H1 (cell line): Measurements from ENCODE around the gene HOXB5. TPM values are rescaled to one million over a fixed set of nuclear protein-coding genes. Genes with fewer than 3 reads are reported as not detected.

ENCODE experiments used
- CTCF ChIA-PET: fragments of 300-600 bp; sonication (Branson Sonifier 250); formaldehyde crosslinking; loops from one replicate; lab custom pipeline; 2021; ENCODE audit not compliant: partially characterized antibody; lab: Charles Lee
- POLR2A ChIA-PET: fragments of 300-600 bp; sonication (Branson Sonifier 250); formaldehyde crosslinking; loops from one replicate; lab custom pipeline; 2021; ENCODE audit warnings: inconsistent platforms; ENCODE audit not compliant: partially characterized antibody; lab: Charles Lee
- DNase-seq, 2 experiments: peaks; one replicate each; pipeline versions ENCODE4 v3.0.0 to v3.0.0-alpha.2; 2010 to 2022; ENCODE audit warnings: low spot score in 2 of 2, low read depth in 1 of 2, mixed read lengths in 1 of 2
- FAIRE-seq: peaks from 2 replicates; lab custom pipeline; 2011; peaks lifted over from hg19 to GRCh38; lab: Jason Lieb, UNC
- H2AFZ ChIP-seq: 2 replicates; pipeline ENCODE4 v1.8.1; 2012; ENCODE audit warnings: low read length, inconsistent platforms
- H2AK5ac ChIP-seq: 2 replicates; pipeline ENCODE4 v1.6.1; 2013; ENCODE audit warnings: low read depth, low read length
- H2BK120ac ChIP-seq: replicated peaks from 2 replicates; pipeline ENCODE3; 2013; ENCODE audit warnings: low read depth, low read length, inconsistent platforms
- H2BK12ac ChIP-seq: 2 replicates; pipeline ENCODE4 v1.6.1; 2013; ENCODE audit warnings: low read depth, low read length
- H2BK15ac ChIP-seq: 2 replicates; pipeline ENCODE4 v1.6.1; 2013; ENCODE audit warnings: low read length
- H2BK20ac ChIP-seq: 2 replicates; pipeline ENCODE4 v1.6.1; 2013; ENCODE audit warnings: low read length
- H2BK5ac ChIP-seq: 2 replicates; pipeline ENCODE4 v1.6.1; 2013; ENCODE audit warnings: low read depth, low read length
- H3K14ac ChIP-seq: 2 replicates; pipeline ENCODE4 v1.6.1; 2013; ENCODE audit warnings: inconsistent platforms; ENCODE audit not compliant: insufficient read length
- H3K18ac ChIP-seq: 2 replicates; pipeline ENCODE4 v1.6.1; 2013; ENCODE audit warnings: low read length; ENCODE audit errors: extremely low read depth
- H3K23ac ChIP-seq: 2 replicates; pipeline ENCODE4 v1.6.1; 2013; ENCODE audit warnings: inconsistent platforms; ENCODE audit not compliant: insufficient read length
- H3K23me2 ChIP-seq: 2 replicates; pipeline ENCODE4 v1.6.1; 2013; ENCODE audit warnings: low read depth, low read length
- H3K27ac ChIP-seq: 2 replicates; pipeline ENCODE4 v1.6.1; 2011; ENCODE audit warnings: low read depth, low read length, inconsistent platforms
- H3K27me3 ChIP-seq, 4 experiments: replicated peaks in 1 of 4; 1 replicate in 1 of 4; 2 replicates in 3 of 4; pipeline versions ENCODE4 v1.6.1 to v1.8.1; 2011 to 2013; ENCODE audit warnings: low read length in 3 of 4, mild to moderate bottlenecking in 3 of 4, inconsistent platforms in 2 of 4, mixed read lengths in 2 of 4, moderate library complexity in 1 of 4; ENCODE audit not compliant: control insufficient read depth in 3 of 4, insufficient read depth in 3 of 4; ENCODE audit errors: extremely low read depth in 1 of 4
- H3K36me3 ChIP-seq, 4 experiments: 2 replicates each; pipeline versions ENCODE4 v1.6.1 to v1.8.1; 2011 to 2013; ENCODE audit warnings: mild to moderate bottlenecking in 4 of 4, low read length in 3 of 4, moderate library complexity in 2 of 4, control low read depth in 1 of 4, inconsistent platforms in 1 of 4; ENCODE audit not compliant: insufficient read depth in 4 of 4, control insufficient read depth in 2 of 4
- H3K4ac ChIP-seq: replicated peaks from 2 replicates; pipeline ENCODE3; 2013; ENCODE audit warnings: low read length, low read depth, mixed read lengths, inconsistent platforms; ENCODE audit not compliant: insufficient read length
- H3K4me1 ChIP-seq, 4 experiments: replicated peaks in 1 of 4; 1 replicate in 1 of 4; 2 replicates in 3 of 4; pipeline versions ENCODE4 v1.6.1 to v1.8.1; 2011 to 2013; ENCODE audit warnings: low read length in 3 of 4, inconsistent platforms in 2 of 4, mixed read lengths in 1 of 4; ENCODE audit not compliant: insufficient read depth in 4 of 4, control insufficient read depth in 3 of 4
- H3K4me2 ChIP-seq, 2 experiments: 2 replicates each; pipeline versions ENCODE4 v1.6.1 to v1.8.1; 2011 to 2013; ENCODE audit warnings: low read depth in 2 of 2, low read length in 2 of 2, control low read depth in 1 of 2, inconsistent platforms in 1 of 2, mild to moderate bottlenecking in 1 of 2; ENCODE audit not compliant: insufficient read depth in 1 of 2
- H3K4me3 ChIP-seq, 4 experiments: fragments of 200-600, 300-600 bp in 1 of 4; sonication (generic), shearing (Covaris generic), sonication (Bioruptor Twin) in 1 of 4; 2 replicates each; pipeline versions ENCODE4 v1.5.1 to v1.8.1; 2011 to 2016; ENCODE audit warnings: low read length in 4 of 4, low read depth in 3 of 4, control low read depth in 2 of 4, inconsistent platforms in 2 of 4, mild to moderate bottlenecking in 2 of 4, mixed read lengths in 1 of 4, moderate library complexity in 1 of 4; ENCODE audit not compliant: insufficient read depth in 2 of 4; ENCODE audit errors: extremely low read depth in 1 of 4
- H3K56ac ChIP-seq: replicated peaks from 2 replicates; pipeline ENCODE3; 2013; ENCODE audit warnings: low read depth, mild to moderate bottlenecking, mixed read lengths, low read length, inconsistent platforms; ENCODE audit not compliant: insufficient read length
- H3K79me1 ChIP-seq: 2 replicates; pipeline ENCODE4 v1.6.1; 2013; ENCODE audit warnings: low read depth, low read length, control low read depth
- H3K79me2 ChIP-seq, 2 experiments: 2 replicates each; pipeline versions ENCODE4 v1.6.1 to v1.8.1; 2012 to 2013; ENCODE audit warnings: low read length in 2 of 2, mild to moderate bottlenecking in 2 of 2, inconsistent platforms in 1 of 2; ENCODE audit not compliant: insufficient read depth in 2 of 2, control insufficient read depth in 1 of 2
- H3K9ac ChIP-seq, 4 experiments: replicated peaks in 1 of 4; 1 replicate in 1 of 4; 2 replicates in 3 of 4; pipeline versions ENCODE4 v1.6.1 to v1.8.1; 2011 to 2013; ENCODE audit warnings: low read depth in 3 of 4, low read length in 3 of 4, control low read depth in 2 of 4, mild to moderate bottlenecking in 2 of 4, moderate library complexity in 2 of 4, inconsistent platforms in 1 of 4; ENCODE audit errors: extremely low read depth in 1 of 4
- H3K9me3 ChIP-seq, 2 experiments: 2 replicates each; pipeline versions ENCODE4 v1.6.1 to v1.8.1; 2012 to 2013; ENCODE audit warnings: mild to moderate bottlenecking in 2 of 2, moderate library complexity in 2 of 2, control low read depth in 1 of 2, inconsistent platforms in 1 of 2, low read depth in 1 of 2, low read length in 1 of 2, mixed read lengths in 1 of 2; ENCODE audit not compliant: insufficient read depth in 2 of 2
- H4K20me1 ChIP-seq, 2 experiments: replicated peaks in 1 of 2; 2 replicates each; pipeline versions ENCODE3 to v1.8.1; 2011 to 2013; ENCODE audit warnings: inconsistent platforms in 2 of 2, low read length in 2 of 2, mild to moderate bottlenecking in 1 of 2; ENCODE audit not compliant: insufficient read depth in 2 of 2, control insufficient read depth in 1 of 2
- H4K5ac ChIP-seq: 2 replicates; pipeline ENCODE4 v1.6.1; 2013; ENCODE audit warnings: low read length, low read depth, mixed read lengths, inconsistent platforms; ENCODE audit not compliant: insufficient read length
- H4K8ac ChIP-seq: 2 replicates; pipeline ENCODE4 v1.8.0; 2013; ENCODE audit warnings: mild to moderate bottlenecking, moderate library complexity, low read length, inconsistent platforms; ENCODE audit not compliant: insufficient read depth; ENCODE audit errors: extremely low read depth
- H4K91ac ChIP-seq: replicated peaks from 2 replicates; pipeline ENCODE3; 2013; ENCODE audit warnings: low read length, mixed read lengths, inconsistent platforms; ENCODE audit not compliant: insufficient read length
- RNF2 ChIP-seq: fragments of 200-900, 300-1000 bp; sonication (generic); IDR thresholded peaks from 2 replicates; pipeline ENCODE4 v1.7.1; 2016; ENCODE audit warnings: borderline replicate concordance, low read depth, mild to moderate bottlenecking, antibody characterized with exemption, low read length; ENCODE audit not compliant: poor library complexity, severe bottlenecking; ENCODE audit errors: missing control alignments
- SUZ12 ChIP-seq: fragments of 200-600 bp; sonication (generic); IDR thresholded peaks from 2 replicates; pipeline ENCODE4 v1.6.1; 2012; ENCODE audit warnings: mild to moderate bottlenecking, inconsistent platforms, low read length, moderate library complexity, mixed read lengths
- WGBS, 2 experiments: shearing (Covaris generic) in 1 of 2; methylation state at CpG; one replicate each; pipeline versions ENCODE4 v1.1.6 to v1.1.7; 2013 to 2015; ENCODE audit warnings: low lambda C conversion rate in 2 of 2, mixed read lengths in 2 of 2, inconsistent platforms in 1 of 2, low coverage in 1 of 2, missing lambda C conversion rate in 1 of 2; ENCODE audit not compliant: insufficient replicate concordance in 2 of 2, insufficient coverage in 1 of 2, insufficient read length in 1 of 2; ENCODE audit errors: extremely low coverage in 1 of 2, missing lambda C conversion rate in 1 of 2; 5-methylcytosine and 5-hydroxymethylcytosine counted together
- polyA plus RNA-seq, 7 experiments: library from polyadenylated mRNA; depleted of rRNA in 3 of 7; stranded (reverse) in 5 of 7; unstranded in 2 of 7; fragments of >200 nt in 5 of 7; fragments of 200-250 nt in 2 of 7; gene quantifications; 1 replicate in 5 of 7; 2 replicates in 1 of 7; 4 replicates in 1 of 7; pipeline versions ENCODE4 v1.2.1 to v1.2.3, GENCODE V29; 2011 to 2013; ENCODE audit warnings: missing spikeins in 2 of 7, mixed read lengths in 2 of 7
- total RNA-seq: library from RNA; stranded (reverse); fragmentation: NEBNext Ultra II Directional; extraction: Animal tissue kit (Norgen Biotek cat#: 25700); gene quantifications from 2 replicates; pipeline ENCODE4 v1.2.1, GENCODE V29; 2021

Gene HOXB5
- total and polyA plus RNA-seq, 2 of the 8 experiments (the other 6 are each of a cell fraction or from before 2014, with no cell fraction given) = not detected

DNA sequence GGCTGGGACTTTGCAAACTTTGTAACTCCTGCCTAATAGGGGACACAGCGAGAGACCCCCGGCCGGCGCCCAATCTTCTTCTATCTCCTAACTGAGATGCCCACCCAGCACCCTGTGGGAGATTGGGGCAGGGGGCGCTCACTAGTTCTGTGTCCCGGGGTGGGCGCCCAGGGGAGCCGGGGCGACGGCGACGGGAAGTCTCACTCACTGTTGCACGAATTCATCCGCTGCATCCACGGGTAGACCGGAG is 3.9 kb upstream of the HOXB5 start:
- no peak overlapping the region for H3K9ac ChIP-seq
- peaks cover 96 to 100% (median 99%) of the 10 kb centered on the region in 4 experiments for H3K27me3 ChIP-seq
- H2BK5ac ChIP-seq = no peak overlapping the region
- H3K9me3 ChIP-seq = no peaks in the 10 kb centered on the region
- ChIA-PET POLR2A (interaction anchor here (1.0 kb wide), 1 partner anchor 18 kb away, joined by 3 read pairs; no protein-coding TSS in a partner anchor), CTCF (interaction anchor here (0.6 to 2.1 kb wide), 4 partner anchors 21 to 299 kb away, joined by 3 to 8 read pairs (median 4); no protein-coding TSS in a partner anchor)
- H3K14ac ChIP-seq = no peak overlapping the region
- no peak overlapping the region for H3K4ac ChIP-seq
- TF ChIP-seq RNF2 = peak; percentile 89
- TF ChIP-seq SUZ12 = no peak
- H3K4me3 ChIP-seq = peak overlapping the region in 1 of 4 experiments; percentile 29; a peak in 1 of 8 replicates
- H2AFZ ChIP-seq = no peak overlapping the region
- no peaks in the 10 kb centered on the region; a peak in 1 of 8 replicates for H3K36me3 ChIP-seq
- no peak overlapping the region for H3K23ac ChIP-seq
- H3K18ac ChIP-seq = no peak overlapping the region; the same call in none of the 2 replicates
- DNase-seq = no peak
- H2AK5ac ChIP-seq = no peak overlapping the region
- no peaks in the 10 kb centered on the region for H3K79me1 ChIP-seq
- peaks cover 0 to 12% (median 6%) of the 10 kb centered on the region in 4 experiments; a peak in 5 of 7 replicates for H3K4me1 ChIP-seq
- FAIRE-seq = no peak
- no peak overlapping the region; the same call in 1 of the 2 replicates for H4K8ac ChIP-seq
- H2BK15ac ChIP-seq = 0 out of 2 replicates have a peak overlapping the region, but pooled peaks have one; percentile 81
- no peak overlapping the region for H3K27ac ChIP-seq
- H4K20me1 ChIP-seq = peaks cover 40 to 57% of the 10 kb centered on the region in 2 experiments
- no peak overlapping the region for H4K5ac ChIP-seq
- H2BK20ac ChIP-seq = no peak overlapping the region
- H3K79me2 ChIP-seq = no peaks in the 10 kb centered on the region
- no peak overlapping the region for H2BK120ac ChIP-seq
- H2BK12ac ChIP-seq = peak overlapping the region; percentile 39; the same call in 1 of the 2 replicates
- H3K23me2 ChIP-seq = no peaks in the 10 kb centered on the region; the same call in 1 of the 2 replicates
- no peak overlapping the region for H3K56ac ChIP-seq
- H4K91ac ChIP-seq = no peak overlapping the region
- 8% methylated on average over 5 of the region's 16 CpGs; no CpG with 5 or more reads in 1 of the 2 experiments for WGBS, 2 experiments
- peak overlapping the region; percentile 21 to 56; a peak in 3 of 4 replicates for H3K4me2 ChIP-seq
